HepG2 (cell line): ENCODE measurements around the gene COL18A1. TPM values are rescaled to one million over a fixed set of nuclear protein-coding genes. Genes with fewer than 3 reads are reported as not detected.

ENCODE experiments used
- ARNTL ChIP-seq: sonication (generic); formaldehyde crosslinking; IDR thresholded peaks from 2 replicates; pipeline ENCODE4 v1.4.0; 2020; ENCODE audit warnings: mild to moderate bottlenecking, missing genetic modification reagents
- CHD2 ChIP-seq: IDR thresholded peaks from 2 replicates; pipeline ENCODE4 v1.6.1; 2011; ENCODE audit warnings: low read depth, low read length, improper control_type of control experiment
- E2F2 ChIP-seq: sonication (generic); formaldehyde crosslinking; IDR thresholded peaks from 2 replicates; pipeline ENCODE4 v1.4.0; 2020; ENCODE audit warnings: missing genetic modification reagents, borderline replicate concordance
- EED ChIP-seq: sonication (generic); formaldehyde crosslinking; IDR thresholded peaks from 2 replicates; pipeline ENCODE4 v1.5.0; 2020; ENCODE audit warnings: mild to moderate bottlenecking, missing genetic modification reagents
- FOSL2 ChIP-seq: sonication (generic); formaldehyde crosslinking; IDR thresholded peaks from 2 replicates; pipeline ENCODE4 v1.4.0; 2020; ENCODE audit warnings: missing genetic modification reagents
- HDAC6 ChIP-seq: fragments of 200-600 bp; sonication (generic); IDR thresholded peaks from 2 replicates; pipeline ENCODE4 v1.7.0; 2017; ENCODE audit warnings: mild to moderate bottlenecking, antibody characterized with exemption, low read length, low read depth
- KLF15 ChIP-seq: sonication (generic); formaldehyde crosslinking; IDR thresholded peaks from 2 replicates; pipeline ENCODE4 v1.8.1; 2023; ENCODE audit warnings: borderline replicate concordance, mild to moderate bottlenecking, inconsistent platforms, missing genetic modification reagents, mixed read lengths
- MAX ChIP-seq: IDR thresholded peaks from 2 replicates; pipeline ENCODE4 v1.6.1; 2012; ENCODE audit warnings: inconsistent platforms
- MXI1 ChIP-seq: IDR thresholded peaks from 3 replicates; pipeline ENCODE4 v1.6.1; 2012; ENCODE audit warnings: low read depth, low read length, inconsistent platforms, borderline replicate concordance
- NCOA1 ChIP-seq: sonication (generic); formaldehyde crosslinking; IDR thresholded peaks from 2 replicates; pipeline ENCODE4 v1.9.0; 2021; ENCODE audit warnings: missing genetic modification reagents
- POLR2A ChIP-seq, 2 experiments: IDR thresholded peaks; 2 replicates each; pipeline ENCODE4 v1.6.1; 2011; ENCODE audit warnings: low read depth in 2 of 2, low read length in 2 of 2, mild to moderate bottlenecking in 1 of 2, moderate library complexity in 1 of 2; ENCODE audit not compliant: insufficient read depth in 1 of 2
- REL ChIP-seq: sonication (generic); formaldehyde crosslinking; conservative IDR thresholded peaks from 2 replicates; pipeline ENCODE4 v1.8.0; 2022; ENCODE audit warnings: mild to moderate bottlenecking, missing genetic modification reagents, moderate library complexity
- SALL2 ChIP-seq: sonication (generic); formaldehyde crosslinking; IDR thresholded peaks from 2 replicates; pipeline ENCODE4 v1.8.1; 2023; ENCODE audit warnings: mild to moderate bottlenecking, missing genetic modification reagents, inconsistent platforms
- SMAD3 ChIP-seq: sonication (generic); formaldehyde crosslinking; IDR thresholded peaks from 2 replicates; pipeline ENCODE4 v1.4.0; 2020; ENCODE audit warnings: missing genetic modification reagents
- TFE3 ChIP-seq: IDR thresholded peaks from 2 replicates; pipeline ENCODE4 v1.6.1; 2016
- WIZ ChIP-seq: sonication (generic); formaldehyde crosslinking; IDR thresholded peaks from 2 replicates; pipeline ENCODE4 v1.5.1; 2020; ENCODE audit warnings: mild to moderate bottlenecking, missing genetic modification reagents
- ZBTB7B ChIP-seq: sonication (generic); formaldehyde crosslinking; IDR thresholded peaks from 2 replicates; pipeline ENCODE4 v1.4.0; 2020; ENCODE audit warnings: missing genetic modification reagents
- ZFP91 ChIP-seq: sonication (generic); formaldehyde crosslinking; IDR thresholded peaks from 2 replicates; pipeline ENCODE4 v1.9.0; 2022; ENCODE audit warnings: missing genetic modification reagents, mild to moderate bottlenecking, borderline replicate concordance
- ZNF17 ChIP-seq: sonication (generic); formaldehyde crosslinking; IDR thresholded peaks from 2 replicates; pipeline ENCODE4 v1.5.0; 2020; ENCODE audit warnings: mild to moderate bottlenecking, missing genetic modification reagents
- ZNF180 ChIP-seq: sonication (generic); formaldehyde crosslinking; IDR thresholded peaks from 2 replicates; pipeline ENCODE4 v1.4.0; 2020; ENCODE audit warnings: low read depth, missing genetic modification reagents, borderline replicate concordance
- ZNF350 ChIP-seq: sonication (generic); formaldehyde crosslinking; IDR thresholded peaks from 2 replicates; pipeline ENCODE4 v1.4.0; 2020; ENCODE audit warnings: mild to moderate bottlenecking, low read depth, missing genetic modification reagents, borderline replicate concordance
- ZNF446 ChIP-seq: sonication (generic); formaldehyde crosslinking; IDR thresholded peaks from 2 replicates; pipeline ENCODE4 v1.5.0; 2020; ENCODE audit warnings: mild to moderate bottlenecking, missing genetic modification reagents
- ZNF562 ChIP-seq: sonication (generic); formaldehyde crosslinking; IDR thresholded peaks from 2 replicates; pipeline ENCODE4 v1.8.0; 2022; ENCODE audit warnings: missing genetic modification reagents, borderline replicate concordance
- ZNF678 ChIP-seq: sonication (generic); formaldehyde crosslinking; IDR thresholded peaks from 2 replicates; pipeline ENCODE4 v1.4.0; 2020; ENCODE audit warnings: mild to moderate bottlenecking, missing genetic modification reagents
- ZNF713 ChIP-seq: sonication (generic); formaldehyde crosslinking; IDR thresholded peaks from 2 replicates; pipeline ENCODE4 v1.4.0; 2020; ENCODE audit warnings: mild to moderate bottlenecking, missing genetic modification reagents
- polyA plus RNA-seq, 8 experiments: library from polyadenylated mRNA; depleted of rRNA in 3 of 8; stranded (reverse) in 7 of 8; unstranded in 1 of 8; fragments of >200 nt; fragmentation: Illumina TruSeq in 4 of 8; extraction: Trizol in 4 of 8; gene quantifications; 2 replicates each; pipeline versions ENCODE4 v1.2.1 to v1.2.3, GENCODE V29; 2011 to 2016; ENCODE audit warnings: low read depth in 4 of 8, missing spikeins in 1 of 8, mixed read lengths in 1 of 8; ENCODE audit not compliant: insufficient read depth in 1 of 8
- total RNA-seq, 5 experiments: library from RNA; depleted of rRNA; stranded (reverse); fragments of >200 nt; fragmentation: Illumina TruSeq; extraction: Trizol; gene quantifications; 2 replicates each; pipeline ENCODE4 v1.2.3, GENCODE V29; 2016; ENCODE audit warnings: low read depth in 1 of 5
- TF ChIP-seq, protein P1 (sequence below): sonication (generic); formaldehyde crosslinking; IDR thresholded peaks from 2 replicates; pipeline ENCODE4 v1.5.0; 2020; ENCODE audit warnings: missing genetic modification reagents

The COL18A1 gene
- total and polyA plus RNA-seq, 2 of the 13 experiments (the other 11 are each of a cell fraction or from before 2014, with no cell fraction given) = 79.0 to 102 TPM

DNA sequence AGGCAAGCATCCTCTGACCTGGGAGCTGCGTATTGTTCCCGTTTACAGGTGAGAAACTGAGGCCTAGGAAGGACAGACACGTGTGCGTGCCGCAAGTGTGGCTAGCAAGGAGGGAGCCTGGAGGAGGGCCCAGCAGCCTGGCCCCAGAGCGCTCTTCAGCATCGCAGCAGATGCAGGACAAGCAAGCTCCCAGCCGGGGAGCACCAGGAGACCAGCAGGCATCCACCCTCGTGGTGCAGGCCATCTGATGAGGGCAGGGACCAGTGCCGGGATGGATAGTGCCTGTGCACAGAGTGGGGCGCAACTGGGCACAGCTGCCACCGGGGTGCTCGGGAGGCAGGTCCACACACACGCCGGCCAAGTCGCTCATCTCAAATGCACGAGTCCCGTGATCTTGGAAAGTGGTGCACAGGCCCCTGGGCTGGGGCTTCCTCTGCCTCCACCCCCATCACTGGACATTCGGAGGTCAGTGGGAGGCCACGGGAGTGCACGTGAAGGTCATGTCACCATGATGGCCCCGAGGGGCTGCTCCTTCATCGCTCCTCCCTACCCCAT is 55.1 kb downstream of the COL18A1 start (continued):
- TF ChIP-seq TFE3 (CRISPR knock-in tag) (no peak), EED (no peak), ZBTB7B (no peak), WIZ (CRISPR knock-in tag) (no peak), ZFP91 (peak; percentile 42; the same call in 1 of the 2 replicates), SMAD3 (CRISPR knock-in tag) (no peak), ZNF350 (no peak), HDAC6 (no peak), ARNTL (CRISPR knock-in tag) (no peak), ZNF17 (CRISPR knock-in tag) (no peak), MXI1 (no peak), POLR2A (IDR thresholded peaks at IDR 0.05; ENCODE audit: insufficient read depth in 1 of 2, low read depth in 2 of 2, low read length in 2 of 2) (no peak), SALL2 (no peak), NCOA1 (CRISPR knock-in tag) (no peak), CHD2 (no peak), ZNF562 (CRISPR knock-in tag) (no peak), ZNF678 (no peak), MAX (peak; percentile 16; the same call in 1 of the 2 replicates), KLF15 (CRISPR knock-in tag) (no peak), ZNF713 (CRISPR knock-in tag) (no peak), ZNF446 (CRISPR knock-in tag) (no peak), ZNF180 (CRISPR knock-in tag) (no peak), REL (no peak), FOSL2 (CRISPR knock-in tag) (no peak), E2F2 (CRISPR knock-in tag) (no peak)
- TF ChIP-seq, protein P1, sequence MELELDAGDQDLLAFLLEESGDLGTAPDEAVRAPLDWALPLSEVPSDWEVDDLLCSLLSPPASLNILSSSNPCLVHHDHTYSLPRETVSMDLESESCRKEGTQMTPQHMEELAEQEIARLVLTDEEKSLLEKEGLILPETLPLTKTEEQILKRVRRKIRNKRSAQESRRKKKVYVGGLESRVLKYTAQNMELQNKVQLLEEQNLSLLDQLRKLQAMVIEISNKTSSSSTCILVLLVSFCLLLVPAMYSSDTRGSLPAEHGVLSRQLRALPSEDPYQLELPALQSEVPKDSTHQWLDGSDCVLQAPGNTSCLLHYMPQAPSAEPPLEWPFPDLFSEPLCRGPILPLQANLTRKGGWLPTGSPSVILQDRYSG (CRISPR knock-in tag) = no peak
